MCF 10A (cell line): ENCODE results near the gene CDKL4. TPM values are rescaled to one million over a fixed set of nuclear protein-coding genes. Genes with fewer than 3 reads are reported as not detected.

ENCODE experiments used
- BruUV-seq: library from RNA; stranded (reverse); fragments of 400-500 nt; replicated peaks from 2 replicates; lab custom pipeline; 2021; lab: Mats Ljungman, UMichigan
- CTCF ChIA-PET: fragments of 300-600 bp; sonication (Branson Sonifier 250); formaldehyde crosslinking; extraction: SDS; loops from one replicate; lab custom pipeline; 2021; ENCODE audit warnings: antibody characterized with exemption, inconsistent platforms; lab: Yijun Ruan, JAX
- POLR2A ChIA-PET: fragments of 300-600, 350-650 bp; sonication (Branson Sonifier 250); formaldehyde crosslinking; extraction: SDS; loops from one replicate; lab custom pipeline; 2020; ENCODE audit warnings: antibody characterized with exemption, inconsistent platforms; lab: Yijun Ruan, JAX
- DNase-seq: peaks from one replicate; pipeline ENCODE4 v3.0.0-alpha.2; 2018; ENCODE audit not compliant: unreplicated experiment
- H3K27ac Mint-ChIP-seq: one replicate; pipeline ENCODE4 v1.8.0; 2022; ENCODE audit warnings: mild to moderate bottlenecking, low read depth, mixed read lengths; ENCODE audit not compliant: unreplicated experiment
- H3K27me3 Mint-ChIP-seq: one replicate; pipeline ENCODE4 v1.8.0; 2022; ENCODE audit warnings: mixed read lengths; ENCODE audit not compliant: insufficient read depth, unreplicated experiment
- H3K36me3 Mint-ChIP-seq: one replicate; pipeline ENCODE4 v1.8.0; 2022; ENCODE audit warnings: mild to moderate bottlenecking, moderate library complexity, mixed read lengths; ENCODE audit not compliant: insufficient read depth, unreplicated experiment
- H3K4me1 Mint-ChIP-seq: one replicate; pipeline ENCODE4 v1.8.0; 2022; ENCODE audit warnings: mixed read lengths; ENCODE audit not compliant: insufficient read depth, unreplicated experiment
- H3K4me3 Mint-ChIP-seq: one replicate; pipeline ENCODE4 v1.8.0; 2022; ENCODE audit warnings: mild to moderate bottlenecking, moderate library complexity, mixed read lengths; ENCODE audit not compliant: unreplicated experiment
- H3K9me3 Mint-ChIP-seq: one replicate; pipeline ENCODE4 v1.8.0; 2022; ENCODE audit warnings: mixed read lengths; ENCODE audit not compliant: unreplicated experiment
- CTCF ChIP-seq: fragments of 200-600 bp; IDR thresholded peaks from one replicate; pipeline ENCODE4 v1.8.0; 2022; ENCODE audit warnings: antibody characterized with exemption, mild to moderate bottlenecking; ENCODE audit not compliant: unreplicated experiment
- intact Hi-C: fragments of 100-400 bp; cut with micrococcal nuclease; formaldehyde crosslinking; loops from 2 replicates; pipeline ENCODE4 v1.14.1; 2022
- total RNA-seq: library from RNA; stranded (reverse); gene quantifications from 2 replicates; pipeline ENCODE4 v1.2.3, GENCODE V29; 2022

Gene CDKL4
- total RNA-seq, 1 experiment from 2014 or later = not detected

DNA sequence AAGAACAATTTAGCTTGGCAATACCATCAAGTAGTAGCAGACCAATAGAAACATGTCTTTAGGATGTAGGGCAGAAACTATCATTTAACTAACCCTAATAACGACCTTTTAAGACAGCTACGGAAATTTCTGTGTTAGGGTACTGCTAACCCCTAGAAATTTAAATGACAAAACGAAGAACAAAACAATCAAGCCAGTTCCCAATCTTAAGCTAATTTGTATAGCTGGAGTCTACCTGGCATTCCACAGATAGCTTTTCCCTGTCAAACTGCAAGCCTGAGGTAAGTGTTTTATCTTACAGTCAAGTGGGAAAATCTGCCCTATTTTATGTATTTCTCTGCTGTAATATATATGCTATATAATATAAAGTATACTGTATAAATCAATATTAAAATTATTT is 37.6 kb upstream of the CDKL4 start:
- DNase-seq = no peak
- ChIA-PET CTCF (no interaction called here), POLR2A (no interaction called here)
- Mint-ChIP-seq H3K36me3 (peaks cover 28% of the 10 kb centered on the region), H3K4me3 (no peak overlapping the region), H3K27ac (no peak overlapping the region), H3K4me1 (no peaks in the 10 kb centered on the region), H3K27me3 (no peaks in the 10 kb centered on the region), H3K9me3 (no peaks in the 10 kb centered on the region)
- TF ChIP-seq CTCF = no peak
- intact Hi-C loops = no loop called here
- no TSS peak for BruUV-seq

DNA sequence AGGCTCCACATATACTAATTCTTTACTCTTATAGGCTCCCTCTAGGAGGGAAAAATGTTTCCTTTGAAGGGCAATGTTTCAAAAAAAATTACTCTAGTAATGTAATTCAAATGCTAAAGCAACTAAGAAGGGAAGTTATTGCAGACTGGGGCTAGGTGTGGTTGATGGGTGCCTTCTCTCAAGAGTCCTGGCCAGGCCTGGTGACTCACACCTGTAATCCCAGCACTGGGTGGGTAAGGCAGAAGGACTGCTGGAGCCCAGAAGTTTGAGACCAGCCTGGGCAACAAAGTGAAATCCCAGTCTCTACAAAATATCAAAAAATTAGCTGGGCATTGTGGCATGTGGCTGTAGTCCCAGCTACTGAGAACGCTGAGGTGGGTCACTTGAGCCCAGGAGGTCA is 31.2 kb upstream of the CDKL4 start:
- intact Hi-C loops = no loop called here
- peak; percentile 49 for DNase-seq
- ChIA-PET CTCF (interaction anchor here (0.7 kb wide), 1 partner anchor 940 kb away, joined by 3 read pairs; no protein-coding TSS in a partner anchor), POLR2A (interaction anchor here (0.7 to 0.8 kb wide), 3 partner anchors 29 to 893 kb away, joined by 3 read pairs; no protein-coding TSS in a partner anchor)
- Mint-ChIP-seq H3K27me3 (no peaks in the 10 kb centered on the region), H3K27ac (no peak overlapping the region), H3K4me3 (no peak overlapping the region), H3K9me3 (no peaks in the 10 kb centered on the region), H3K4me1 (peaks cover 7% of the 10 kb centered on the region), H3K36me3 (peaks cover 40% of the 10 kb centered on the region)
- no TSS peak for BruUV-seq
- no peak for TF ChIP-seq CTCF

GRCh38 chr2:39269941-39270340 is 26.2 kb upstream of the CDKL4 start:
- ChIA-PET CTCF (interaction anchor here (0.6 to 1.9 kb wide), 3 partner anchors 42 to 427 kb away, joined by 4 to 8 read pairs (median 5); no protein-coding TSS in a partner anchor), POLR2A (interaction anchor here (0.7 to 2.1 kb wide), 2 partner anchors 14 to 53 kb away, joined by 3 to 7 read pairs; no protein-coding TSS in a partner anchor)
- Mint-ChIP-seq H3K27me3 (no peaks in the 10 kb centered on the region), H3K36me3 (peaks cover 33% of the 10 kb centered on the region), H3K27ac (no peak overlapping the region), H3K4me3 (no peak overlapping the region), H3K9me3 (no peaks in the 10 kb centered on the region), H3K4me1 (peaks cover 14% of the 10 kb centered on the region)
- no peak for TF ChIP-seq CTCF
- intact Hi-C loops = no loop called here
- DNase-seq = no peak
- BruUV-seq = no TSS peak

DNA sequence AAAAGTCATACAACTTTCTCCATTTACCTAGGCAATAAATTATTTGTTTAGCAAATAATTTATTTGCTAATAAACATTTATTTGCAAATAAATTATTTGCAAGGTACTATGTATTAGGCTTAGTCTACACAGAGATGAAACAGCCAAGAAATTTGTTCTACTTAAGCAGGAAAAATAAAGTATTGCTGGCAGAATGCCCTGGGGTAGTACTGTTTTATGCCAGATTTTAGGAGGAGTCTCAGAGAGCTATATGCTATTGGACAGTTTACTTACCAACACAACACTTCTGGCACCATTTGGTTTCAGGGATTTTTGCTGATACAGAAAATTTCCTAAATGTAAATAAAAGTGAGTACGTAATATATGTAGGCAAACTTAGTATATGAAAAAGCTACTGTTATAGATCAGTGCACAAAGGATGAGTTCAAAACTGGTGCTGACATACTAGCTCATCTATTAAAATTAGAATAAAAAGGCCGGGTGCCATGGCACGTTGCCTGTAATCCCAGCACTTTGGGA is 23.2 kb upstream of the CDKL4 start:
- Mint-ChIP-seq H3K4me1 (peaks cover 10% of the 10 kb centered on the region), H3K9me3 (no peaks in the 10 kb centered on the region), H3K27me3 (no peaks in the 10 kb centered on the region), H3K4me3 (no peak overlapping the region), H3K36me3 (peaks cover 30% of the 10 kb centered on the region), H3K27ac (peak overlapping the region; percentile 81)
- intact Hi-C loops = no loop called here
- no peak for DNase-seq
- ChIA-PET POLR2A (no interaction called here), CTCF (interaction anchor here (0.6 to 0.7 kb wide), 3 partner anchors 37 to 177 kb away, joined by 3 read pairs; no protein-coding TSS in a partner anchor)
- no peak for TF ChIP-seq CTCF
- no TSS peak for BruUV-seq
